Activated B cell treated with CpG ODN at 0.5 μM for 24 hours (primary cell): ENCODE data around the gene RGN. TPM values are rescaled to one million over a fixed set of nuclear protein-coding genes. Genes with fewer than 3 reads are reported as not detected.
"Not testable (repeated sequence)": the region's sequence is repeated elsewhere in the genome, so short reads cannot be mapped to it uniquely, and the experiment has no call there.

ENCODE experiments used
- ATAC-seq: fragments of 200-7000 bp; cut with Tn5 transposase; one replicate; pipeline ENCODE4 v1.10.0; 2021; ENCODE audit warnings: low read depth, mild to moderate bottlenecking, moderate library complexity
- CTCF ChIA-PET: fragments of 350-600 bp; sonication (Branson Sonifier 250); formaldehyde crosslinking; loops from one replicate; lab custom pipeline; 2021; ENCODE audit warnings: antibody characterized with exemption; lab: Charles Lee
- POLR2A ChIA-PET: fragments of 350-600 bp; sonication (Branson Sonifier 250); formaldehyde crosslinking; loops from one replicate; lab custom pipeline; 2021; ENCODE audit warnings: antibody characterized with exemption; lab: Charles Lee
- DNase-seq: peaks from one replicate; pipeline ENCODE4 v3.0.0; 2022
- H3K27ac Mint-ChIP-seq: one replicate; pipeline ENCODE4 v1.8.0; 2020; ENCODE audit warnings: mixed read lengths
- H3K27me3 Mint-ChIP-seq: one replicate; pipeline ENCODE4 v1.8.0; 2021; ENCODE audit warnings: mixed read lengths
- H3K36me3 Mint-ChIP-seq: one replicate; pipeline ENCODE4 v1.8.0; 2021; ENCODE audit warnings: low read depth, mixed read lengths
- H3K4me1 Mint-ChIP-seq: one replicate; pipeline ENCODE4 v1.8.0; 2021; ENCODE audit warnings: mixed read lengths
- H3K4me3 Mint-ChIP-seq: one replicate; pipeline ENCODE4 v1.8.0; 2020; ENCODE audit warnings: mild to moderate bottlenecking, mixed read lengths
- H3K9me3 Mint-ChIP-seq: one replicate; pipeline ENCODE4 v1.8.0; 2020; ENCODE audit warnings: mixed read lengths
- CTCF ChIP-seq: fragments of 200-600 bp; IDR thresholded peaks from one replicate; pipeline ENCODE4 v1.8.0; 2022; ENCODE audit warnings: antibody characterized with exemption, mild to moderate bottlenecking
- intact Hi-C: fragments of 100-400 bp; cut with micrococcal nuclease; formaldehyde crosslinking; loops from one replicate; pipeline ENCODE4 v1.15.1; 2024
- total RNA-seq: library from RNA; stranded (reverse); gene quantifications from 2 replicates; pipeline ENCODE4 v1.2.3, GENCODE V29; 2022

The RGN gene
- total RNA-seq, 1 donor from 2014 or later = 0.27 TPM

GRCh38 chrX:47097018-47097417 lies 18.8 kb downstream of the RGN start:
- no peaks in the 10 kb centered on the region for H3K4me1 Mint-ChIP-seq
- CTCF ChIA-PET = interaction anchor here (0.7 kb wide), 1 partner anchor 1578 kb away, joined by 3 read pairs; no protein-coding TSS in a partner anchor
- no peak for TF ChIP-seq CTCF
- POLR2A ChIA-PET = no interaction called here
- no peak overlapping the region for H3K4me3 Mint-ChIP-seq
- DNase-seq (no peak), ATAC-seq (no peak)
- intact Hi-C loops = no loop called here
- H3K27me3 Mint-ChIP-seq = no peaks in the 10 kb centered on the region
- no peaks in the 10 kb centered on the region for H3K36me3 Mint-ChIP-seq
- no peak overlapping the region for H3K27ac Mint-ChIP-seq
- no peaks in the 10 kb centered on the region for H3K9me3 Mint-ChIP-seq

GRCh38 chrX:47098338-47099094 lies 20.3 kb downstream of the RGN start:
- Mint-ChIP-seq H3K36me3 (no peaks in the 10 kb centered on the region), H3K4me1 (no peaks in the 10 kb centered on the region), H3K27ac (no peak overlapping the region), H3K4me3 (no peak overlapping the region), H3K9me3 (no peaks in the 10 kb centered on the region), H3K27me3 (no peaks in the 10 kb centered on the region)
- no peak for TF ChIP-seq CTCF
- ATAC-seq = no peak
- no peak for DNase-seq
- intact Hi-C loops = no loop called here
- ChIA-PET CTCF (interaction anchor here (0.7 kb wide), 1 partner anchor 545 kb away, joined by 3 read pairs; no protein-coding TSS in a partner anchor), POLR2A (no interaction called here)

GRCh38 chrX:47101206-47101605 lies 23.0 kb downstream of the RGN start:
- Mint-ChIP-seq H3K4me1 (no peaks in the 10 kb centered on the region), H3K9me3 (no peaks in the 10 kb centered on the region), H3K36me3 (no peaks in the 10 kb centered on the region), H3K27me3 (no peaks in the 10 kb centered on the region), H3K4me3 (no peak overlapping the region), H3K27ac (no peak overlapping the region)
- CTCF ChIA-PET = no interaction called here
- intact Hi-C loops = no loop called here
- DNase-seq (no peak), ATAC-seq (no peak)
- POLR2A ChIA-PET = interaction anchor here (0.6 kb wide), 1 partner anchor 232 kb away, joined by 4 read pairs; no protein-coding TSS in a partner anchor
- no peak for TF ChIP-seq CTCF

- H3K36me3 Mint-ChIP-seq, H3K4me1 Mint-ChIP-seq, CTCF ChIA-PET, ATAC-seq, DNase-seq, H3K4me3 Mint-ChIP-seq, intact Hi-C loops, H3K9me3 Mint-ChIP-seq, POLR2A ChIA-PET, H3K27me3 Mint-ChIP-seq, H3K27ac Mint-ChIP-seq: not testable (repeated sequence)
These were observed 32.8 kb downstream of the RGN start for GRCh38 chrX:47110936-47111615.

GRCh38 chrX:47112316-47112954 lies 34.2 kb downstream of the RGN start:
- POLR2A ChIA-PET = no interaction called here
- no peak for TF ChIP-seq CTCF
- CTCF ChIA-PET = no interaction called here
- ATAC-seq (no peak), DNase-seq (no peak)
- Mint-ChIP-seq H3K27me3 (no peaks in the 10 kb centered on the region), H3K4me3 (no peak overlapping the region), H3K4me1 (no peaks in the 10 kb centered on the region), H3K27ac (no peak overlapping the region), H3K9me3 (no peaks in the 10 kb centered on the region), H3K36me3 (no peaks in the 10 kb centered on the region)
- intact Hi-C loops = no loop called here

- intact Hi-C loops, POLR2A ChIA-PET, H3K4me3 Mint-ChIP-seq, DNase-seq, CTCF ChIA-PET, ATAC-seq, H3K9me3 Mint-ChIP-seq, H3K4me1 Mint-ChIP-seq, H3K36me3 Mint-ChIP-seq, H3K27me3 Mint-ChIP-seq, H3K27ac Mint-ChIP-seq: not testable (repeated sequence)
These were observed 38.4 kb downstream of the RGN start for GRCh38 chrX:47116551-47117110.

GRCh38 chrX:47124466-47124865 lies 46.2 kb downstream of the RGN start:
- CTCF ChIA-PET, H3K4me1 Mint-ChIP-seq, DNase-seq, ATAC-seq, H3K27ac Mint-ChIP-seq, POLR2A ChIA-PET, H3K27me3 Mint-ChIP-seq, H3K4me3 Mint-ChIP-seq, intact Hi-C loops, H3K9me3 Mint-ChIP-seq, H3K36me3 Mint-ChIP-seq: not testable (repeated sequence)
